ENCODE data around the gene TIMM21. TPM values are rescaled to one million over a fixed set of nuclear protein-coding genes. Genes with fewer than 3 reads are reported as not detected.

Gene TIMM21
- total RNA-seq, 2 experiments from 2014 or later = 10.7 to 11.8 TPM

DNA sequence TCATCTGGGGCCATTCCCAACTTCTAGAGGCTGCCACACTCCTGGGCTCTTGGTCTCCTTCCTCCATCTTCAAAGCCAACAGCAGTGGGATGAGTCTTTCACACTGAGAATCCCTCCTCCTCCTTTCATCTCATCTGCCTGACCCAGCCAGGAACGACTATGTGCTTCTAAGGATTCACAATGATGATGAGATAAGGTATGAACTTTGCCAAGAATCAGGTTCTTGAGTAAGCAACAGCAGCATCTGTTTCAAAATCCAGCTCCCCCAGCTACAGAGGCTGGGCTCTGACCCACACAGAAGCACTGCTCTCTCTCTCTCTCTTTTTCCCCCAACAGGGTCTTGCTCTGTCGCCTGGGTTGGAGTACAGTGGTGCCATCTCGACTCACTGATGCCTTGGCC is 46.4 kb downstream of the TIMM21 start:
- TF ChIP-seq, protein P1, sequence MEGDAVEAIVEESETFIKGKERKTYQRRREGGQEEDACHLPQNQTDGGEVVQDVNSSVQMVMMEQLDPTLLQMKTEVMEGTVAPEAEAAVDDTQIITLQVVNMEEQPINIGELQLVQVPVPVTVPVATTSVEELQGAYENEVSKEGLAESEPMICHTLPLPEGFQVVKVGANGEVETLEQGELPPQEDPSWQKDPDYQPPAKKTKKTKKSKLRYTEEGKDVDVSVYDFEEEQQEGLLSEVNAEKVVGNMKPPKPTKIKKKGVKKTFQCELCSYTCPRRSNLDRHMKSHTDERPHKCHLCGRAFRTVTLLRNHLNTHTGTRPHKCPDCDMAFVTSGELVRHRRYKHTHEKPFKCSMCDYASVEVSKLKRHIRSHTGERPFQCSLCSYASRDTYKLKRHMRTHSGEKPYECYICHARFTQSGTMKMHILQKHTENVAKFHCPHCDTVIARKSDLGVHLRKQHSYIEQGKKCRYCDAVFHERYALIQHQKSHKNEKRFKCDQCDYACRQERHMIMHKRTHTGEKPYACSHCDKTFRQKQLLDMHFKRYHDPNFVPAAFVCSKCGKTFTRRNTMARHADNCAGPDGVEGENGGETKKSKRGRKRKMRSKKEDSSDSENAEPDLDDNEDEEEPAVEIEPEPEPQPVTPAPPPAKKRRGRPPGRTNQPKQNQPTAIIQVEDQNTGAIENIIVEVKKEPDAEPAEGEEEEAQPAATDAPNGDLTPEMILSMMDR (IDR thresholded peaks at IDR 0.05) = no peak
- Mint-ChIP-seq H3K4me1 (ENCODE audit: low read depth) (no peaks in the 10 kb centered on the region), H3K9me3 (no peaks in the 10 kb centered on the region), H3K27me3 (peaks cover 24% of the 10 kb centered on the region), H3K27ac (no peak overlapping the region), H3K36me3 (ENCODE audit: low read depth) (no peaks in the 10 kb centered on the region), H3K4me3 (no peak overlapping the region)
- no peak for DNase-seq
- Histone ChIP-seq H3K27me3 (ENCODE audit: control insufficient read depth in 1 of 2, insufficient read depth in 2 of 2, low read length in 2 of 2) (peaks cover 0 to 2% of the 10 kb centered on the region in 2 experiments), H3K36me3 (ENCODE audit: insufficient read depth, low read length) (no peaks in the 10 kb centered on the region), H3K4me3 (ENCODE audit: low read length) (no peak overlapping the region), H3K9me3 (ENCODE audit: control insufficient read depth in 1 of 2, insufficient read depth in 1 of 2, low read length in 2 of 2) (no peaks in the 10 kb centered on the region), H3K4me1 (ENCODE audit: insufficient read depth, low read length) (no peaks in the 10 kb centered on the region), H3K27ac (ENCODE audit: low read depth in 1 of 2, low read length in 2 of 2) (no peak overlapping the region)
- intact Hi-C loops (cut with DNase I, micrococcal nuclease) = loop anchor here in 1 of 2 experiments (10.0 kb wide), 1 partner anchor 1290 kb away; no protein-coding TSS in a partner anchor
- POLR2A ChIA-PET = no interaction called here
- no peak for ATAC-seq (ENCODE audit: poor library complexity)
- CTCF ChIA-PET = interaction anchor here (0.5 to 3.3 kb wide), 4 partner anchors 112 to 357 kb away, joined by 3 to 13 read pairs (median 4); no protein-coding TSS in a partner anchor

DNA sequence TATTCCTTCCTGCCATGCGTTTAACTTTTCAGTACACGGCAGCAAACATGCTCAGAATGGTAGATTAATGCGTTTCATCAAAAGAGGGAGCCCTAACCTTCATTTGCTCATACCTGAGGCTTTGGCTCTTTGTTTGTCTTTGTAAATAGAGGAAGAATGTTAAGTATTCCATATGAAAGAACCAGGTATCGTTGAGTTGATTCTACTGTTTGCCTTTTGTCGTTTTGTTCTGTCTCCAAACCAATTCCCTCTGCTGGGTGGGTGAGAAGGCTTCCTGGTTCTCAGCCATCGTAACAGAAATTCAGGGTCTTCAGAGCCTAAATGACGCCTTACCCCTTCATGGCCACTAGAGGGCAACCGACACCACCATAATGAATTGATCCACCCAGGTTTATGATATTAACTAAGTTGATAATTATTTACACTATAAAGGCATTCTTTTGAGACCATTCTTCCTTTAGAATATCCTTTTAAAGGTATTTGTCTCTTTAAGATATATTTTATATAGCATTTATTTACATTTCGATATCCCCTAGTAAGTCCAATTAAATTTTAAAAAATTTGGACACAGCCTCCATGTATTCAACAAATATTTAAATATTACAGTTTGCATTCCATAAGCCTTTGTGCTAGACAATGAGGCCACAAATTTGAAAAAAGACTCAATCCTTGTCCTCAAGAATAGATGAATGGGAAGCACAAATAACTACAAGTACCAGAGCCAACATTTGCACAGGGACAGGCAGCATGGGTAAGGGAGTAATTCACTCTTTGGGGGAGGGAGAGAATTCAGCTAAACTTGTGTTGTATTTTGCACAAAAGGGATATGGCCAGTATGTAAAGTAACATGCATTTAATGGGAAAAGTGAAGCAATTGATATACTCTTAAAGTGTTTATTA is 48.1 kb downstream of the TIMM21 start:
- POLR2A ChIA-PET = no interaction called here
- H3K4me3 ChIP-seq (ENCODE audit: low read length) = peak overlapping the region; percentile 50

DNA sequence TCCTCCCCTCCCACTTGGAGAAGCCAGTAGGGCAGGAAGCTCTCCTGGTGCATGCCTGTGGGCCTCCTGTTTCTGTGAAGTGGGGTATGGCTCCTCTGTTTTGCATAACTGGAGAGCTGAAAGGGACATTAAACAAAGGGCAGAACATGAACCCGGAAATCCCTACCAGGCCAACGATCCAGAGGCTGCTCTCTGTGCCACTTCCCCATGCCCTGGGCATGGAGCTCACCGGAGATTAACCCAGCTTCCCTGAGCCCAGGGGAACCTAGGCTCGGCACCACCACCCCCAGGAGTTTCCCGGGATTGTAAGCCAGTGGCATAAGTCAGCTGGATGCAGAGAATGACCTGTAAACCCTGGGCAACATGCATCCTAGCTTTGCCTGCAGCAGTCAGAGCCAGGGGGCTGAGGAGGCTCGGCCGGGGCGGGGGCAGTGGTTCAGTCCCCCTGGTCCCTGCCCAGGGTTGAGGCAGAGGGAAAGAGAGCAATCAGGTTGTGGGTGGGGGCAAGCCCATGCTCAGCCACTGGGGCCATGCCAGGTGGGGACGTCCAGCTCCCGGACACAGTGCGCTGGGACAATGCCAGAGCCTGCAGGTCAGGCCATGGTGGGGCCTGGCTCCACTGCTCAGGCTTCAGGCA is 49.5 kb downstream of the TIMM21 start:
- Histone ChIP-seq H3K4me3 (ENCODE audit: low read length) (no peak overlapping the region), H3K27ac (ENCODE audit: low read depth in 1 of 2, low read length in 2 of 2) (no peak overlapping the region), H3K36me3 (ENCODE audit: insufficient read depth, low read length) (no peaks in the 10 kb centered on the region), H3K9me3 (ENCODE audit: control insufficient read depth in 1 of 2, insufficient read depth in 1 of 2, low read length in 2 of 2) (no peaks in the 10 kb centered on the region), H3K4me1 (ENCODE audit: insufficient read depth, low read length) (no peaks in the 10 kb centered on the region), H3K27me3 (ENCODE audit: control insufficient read depth in 1 of 2, insufficient read depth in 2 of 2, low read length in 2 of 2) (no peaks in the 10 kb centered on the region)
- Mint-ChIP-seq H3K9me3 (no peaks in the 10 kb centered on the region), H3K4me3 (no peak overlapping the region), H3K4me1 (ENCODE audit: low read depth) (no peaks in the 10 kb centered on the region), H3K36me3 (ENCODE audit: low read depth) (no peaks in the 10 kb centered on the region), H3K27me3 (peaks cover 12% of the 10 kb centered on the region), H3K27ac (no peak overlapping the region)
- ChIA-PET CTCF (interaction anchor here (1.0 to 1.8 kb wide), 4 partner anchors 144 to 354 kb away, joined by 3 to 7 read pairs (median 4); no protein-coding TSS in a partner anchor), POLR2A (no interaction called here)
- TF ChIP-seq, protein P1 (IDR thresholded peaks at IDR 0.05) = no peak
- no peak for ATAC-seq (ENCODE audit: poor library complexity)
- intact Hi-C loops (cut with DNase I, micrococcal nuclease) = loop anchor here in 1 of 2 experiments (2.0 to 10.0 kb wide), 2 partner anchors 295 to 1287 kb away; no protein-coding TSS in a partner anchor
- DNase-seq = no peak

More for the DNA sequence above, 48.1 kb downstream of the TIMM21 start:
- peak overlapping the region; percentile 57 for H3K27ac Mint-ChIP-seq
- H3K4me1 Mint-ChIP-seq (ENCODE audit: low read depth) = no peaks in the 10 kb centered on the region
- intact Hi-C loops (cut with DNase I, micrococcal nuclease) = loop anchor here (1.0 to 10.0 kb wide), 6 partner anchors 146 to 1288 kb away; no protein-coding TSS in a partner anchor
- no peaks in the 10 kb centered on the region for H3K9me3 Mint-ChIP-seq
- H3K4me3 Mint-ChIP-seq = peak overlapping the region; percentile 83
- no peaks in the 10 kb centered on the region for H3K9me3 ChIP-seq (ENCODE audit: control insufficient read depth in 1 of 2, insufficient read depth in 1 of 2, low read length in 2 of 2)
- no peaks in the 10 kb centered on the region for H3K36me3 ChIP-seq (ENCODE audit: insufficient read depth, low read length)
- no peaks in the 10 kb centered on the region for H3K36me3 Mint-ChIP-seq (ENCODE audit: low read depth)
- H3K27ac ChIP-seq (ENCODE audit: low read depth in 1 of 2, low read length in 2 of 2) = peak overlapping the region in 1 of 2 donors; percentile 27
- ATAC-seq (ENCODE audit: poor library complexity) (peak; percentile 96), DNase-seq (peak in 13 of 14 experiments; percentile 18 to 86 (median 36))
- H3K27me3 Mint-ChIP-seq = peaks cover 13% of the 10 kb centered on the region
- TF ChIP-seq, protein P1 (IDR thresholded peaks at IDR 0.05) = peak; percentile 99
- H3K4me1 ChIP-seq (ENCODE audit: insufficient read depth, low read length) = no peaks in the 10 kb centered on the region
- CTCF ChIA-PET = interaction anchor here (0.7 to 1.8 kb wide), 4 partner anchors 114 to 355 kb away, joined by 3 to 7 read pairs (median 3); no protein-coding TSS in a partner anchor
- H3K27me3 ChIP-seq (ENCODE audit: control insufficient read depth in 1 of 2, insufficient read depth in 2 of 2, low read length in 2 of 2) = peaks cover 0 to 2% of the 10 kb centered on the region in 2 experiments
